Esophagus mucosa (tissue), 1 donor: Measurements from ENCODE around the gene ANKRD34B. TPM values are rescaled to one million over a fixed set of nuclear protein-coding genes. Genes with fewer than 3 reads are reported as not detected.
"Not testable (repeated sequence)": the region's sequence is repeated elsewhere in the genome, so short reads cannot be mapped to it uniquely, and the experiment has no call there.

Experiments used
- ATAC-seq: fragments of 200-7000 bp; cut with Tn5 transposase; one replicate; pipeline ENCODE4 v1.9.1; 2020
- total RNA-seq: library from RNA; stranded (reverse); gene quantifications from one replicate; pipeline ENCODE4 v1.2.4, GENCODE V29; 2023
- donor health status: DM: yes; HTN: yes; CAD: no.

Gene ANKRD34B
- not detected for total RNA-seq

DNA sequence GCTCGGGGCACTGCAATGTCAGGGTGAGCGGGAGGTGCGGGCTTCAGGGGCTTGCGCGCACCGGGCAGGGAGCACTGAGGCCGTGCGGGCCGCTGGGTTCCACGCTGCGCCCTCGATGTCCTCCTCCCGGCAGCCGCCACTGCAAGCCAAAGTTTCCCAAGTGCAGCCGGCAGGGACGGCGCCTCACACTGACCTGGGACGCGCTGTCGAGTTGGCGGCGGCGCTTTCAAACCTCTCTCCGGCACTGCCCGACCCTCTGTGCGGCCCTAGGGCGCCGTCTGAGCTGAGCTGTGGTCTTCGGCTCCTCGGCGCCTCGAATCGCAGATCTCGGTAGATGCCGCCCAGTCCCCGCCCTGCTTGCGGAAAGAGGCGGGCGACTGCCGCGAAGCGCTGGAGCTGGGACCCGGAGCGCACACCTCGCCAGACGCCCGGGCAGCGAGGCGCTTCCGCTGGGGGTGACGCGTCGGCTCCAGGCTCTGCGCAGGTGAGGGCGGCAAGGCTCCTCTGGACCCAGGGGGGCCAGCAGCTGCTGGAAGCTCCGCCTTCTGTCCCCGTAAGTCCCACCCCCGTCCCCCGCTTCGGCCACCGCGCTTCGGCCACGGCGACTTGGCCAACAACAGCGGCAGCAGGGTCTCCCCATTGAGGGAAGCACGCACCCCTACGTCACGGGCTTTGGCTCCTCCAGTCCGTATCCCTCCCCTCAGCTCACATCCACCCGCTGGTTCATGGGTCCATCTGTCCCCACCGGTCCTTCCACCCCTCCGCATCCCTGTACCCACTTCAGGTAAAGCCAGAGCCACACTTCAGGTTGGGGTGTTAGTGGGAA is at the start of gene ANKRD34B:
Gene ANKRD34B (minus strand): TSS at position 320 of the 826 bp plus-strand sequence. CDS start 10,261 bp downstream, outside the sequence.
- ATAC-seq = peak; percentile 60

DNA sequence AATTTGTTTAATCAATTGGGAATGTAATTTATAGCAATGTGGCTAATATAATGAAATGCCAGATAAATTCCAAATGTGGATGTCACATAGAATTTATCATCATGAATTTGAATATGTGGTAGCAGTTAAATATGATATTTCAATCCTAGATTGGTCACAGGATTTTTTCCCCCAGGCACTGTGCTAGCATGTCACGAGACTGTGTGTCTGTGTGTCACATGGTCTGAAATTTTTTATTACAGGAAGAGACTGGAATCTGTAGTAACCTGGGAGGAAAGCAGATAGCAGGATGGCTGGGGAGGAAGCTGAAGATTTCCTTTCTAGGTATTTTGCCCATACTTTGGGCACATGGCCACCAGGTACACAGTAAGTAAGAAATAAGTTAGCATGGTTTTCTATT is 49.0 kb upstream of the ANKRD34B start:
- ATAC-seq = no peak

DNA sequence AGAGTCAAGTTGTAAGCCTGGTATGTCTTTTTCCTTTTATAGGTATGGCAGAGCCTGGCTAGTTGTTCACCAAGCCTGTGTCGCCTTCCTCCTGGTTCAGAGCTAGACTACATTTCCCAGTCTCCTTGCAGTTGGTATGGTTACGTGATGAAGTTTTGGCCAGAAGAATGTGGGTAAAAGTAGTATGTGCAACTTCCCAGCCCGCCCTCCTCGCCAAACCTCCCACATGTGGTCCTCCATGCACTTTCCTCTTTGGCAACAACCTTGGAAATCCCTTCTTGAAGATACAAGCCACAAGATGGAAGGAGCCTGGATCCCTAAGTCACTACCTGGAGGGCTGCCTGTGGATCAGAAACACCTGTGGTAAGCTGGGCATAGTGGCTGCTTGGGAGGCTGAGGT is 48.4 kb upstream of the ANKRD34B start:
- no peak for ATAC-seq

DNA sequence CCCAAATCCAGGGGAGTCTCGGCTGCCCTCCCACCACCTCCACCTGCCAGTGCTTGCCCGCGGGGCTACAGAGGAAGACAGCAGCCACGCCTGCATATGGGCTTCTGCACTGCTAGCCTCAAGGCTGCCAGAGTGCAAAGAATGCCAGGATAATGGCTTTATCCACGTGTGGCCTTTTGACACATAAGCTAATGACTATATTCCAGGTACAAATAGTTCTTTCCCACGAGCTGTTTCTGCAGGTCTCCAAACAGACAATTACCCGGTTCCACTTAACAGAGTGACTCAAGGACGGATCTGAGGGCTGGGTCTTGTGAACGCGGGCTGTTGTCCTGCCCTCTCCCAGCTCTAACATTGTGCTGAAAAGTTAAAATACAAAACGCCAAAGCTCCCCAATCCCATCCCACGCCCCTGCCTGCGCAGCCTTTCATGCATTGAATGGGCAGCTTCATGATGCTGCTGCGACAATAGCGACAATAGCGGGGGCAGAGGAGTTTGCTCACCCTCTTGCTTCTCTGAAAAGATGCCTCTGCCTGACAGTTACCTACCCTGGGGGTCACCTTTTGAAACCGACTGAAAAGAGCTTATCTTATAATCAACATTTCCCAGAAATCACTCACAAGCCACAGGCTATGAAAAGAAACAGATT is 45.3 kb upstream of the ANKRD34B start:
- no peak for ATAC-seq

DNA sequence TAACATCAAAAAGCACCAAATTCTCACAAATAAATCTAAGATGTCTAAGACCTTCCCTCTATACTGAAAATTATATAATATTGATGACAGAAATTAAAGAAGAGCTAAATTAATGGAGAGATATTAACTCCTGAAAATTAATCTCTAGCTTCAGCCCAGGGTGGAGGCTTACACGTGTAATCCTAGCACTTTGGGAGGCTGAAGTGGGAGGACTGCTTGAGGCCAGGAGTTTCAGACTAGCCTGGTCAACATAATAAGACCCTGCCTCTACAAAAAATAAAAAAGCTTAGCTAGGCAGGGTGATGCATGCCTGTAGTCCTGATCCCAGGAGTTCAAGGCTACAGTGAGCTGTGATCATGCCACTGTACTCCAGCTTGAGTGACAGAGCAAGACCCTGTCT is 39.6 kb upstream of the ANKRD34B start:
- no peak for ATAC-seq

DNA sequence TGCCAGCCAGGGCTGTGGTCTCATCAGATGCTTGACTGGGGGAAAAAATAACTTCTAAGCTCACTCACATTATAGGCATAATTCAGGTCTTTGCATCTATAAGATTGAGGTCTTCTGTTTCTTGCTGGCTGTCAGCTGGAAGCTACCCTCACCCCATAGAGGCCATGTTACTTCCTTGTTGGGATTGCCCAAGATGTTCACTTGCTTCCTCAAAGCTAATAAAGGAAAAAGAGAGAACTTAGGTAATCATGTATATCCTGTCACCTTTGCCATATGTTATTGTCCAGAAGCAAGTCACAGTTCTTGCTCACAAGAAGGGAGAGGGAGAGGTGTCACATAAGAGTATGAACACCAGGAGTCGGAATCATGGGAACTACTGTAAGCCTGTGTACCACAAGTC is 38.7 kb upstream of the ANKRD34B start:
- no peak for ATAC-seq

DNA sequence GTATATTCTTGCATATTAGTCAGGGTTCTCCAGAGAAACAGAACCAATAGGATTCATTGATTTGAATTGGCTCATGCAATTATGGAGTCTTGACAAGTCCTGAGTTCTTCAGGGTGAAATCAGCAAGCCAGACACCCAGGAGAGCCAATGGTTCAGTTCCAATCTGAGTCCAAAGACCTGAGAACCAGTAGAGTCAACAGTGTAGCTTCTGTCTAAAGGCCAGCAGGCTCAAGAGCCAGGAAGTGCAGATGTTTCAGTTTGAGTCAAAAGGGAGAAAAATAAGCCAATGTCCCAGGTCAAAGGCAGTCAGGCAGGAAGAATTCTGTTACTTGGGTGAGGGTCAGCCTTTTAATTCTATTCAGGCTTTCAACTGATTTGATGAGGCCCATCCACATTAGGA is 37.8 kb upstream of the ANKRD34B start:
- no peak for ATAC-seq

DNA sequence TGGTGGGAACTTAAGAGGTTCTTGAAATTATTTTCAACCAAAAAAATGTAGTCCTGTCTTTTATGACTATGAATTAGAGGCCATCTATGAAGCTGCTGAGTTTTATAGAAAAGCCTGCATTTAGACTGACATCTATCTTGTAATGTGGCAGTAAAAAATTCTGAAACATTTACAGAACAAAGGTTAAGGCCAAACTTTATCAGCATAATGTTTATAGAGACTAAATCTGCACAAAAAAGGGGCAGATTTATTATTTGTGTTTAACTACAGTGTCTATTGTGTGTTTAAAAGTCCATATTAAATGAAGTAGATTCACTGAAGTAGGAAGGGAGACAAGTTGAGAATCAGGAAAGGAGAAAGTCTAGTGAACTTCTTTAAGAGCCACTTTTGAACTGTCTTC is 37.3 kb upstream of the ANKRD34B start:
- no peak for ATAC-seq

DNA sequence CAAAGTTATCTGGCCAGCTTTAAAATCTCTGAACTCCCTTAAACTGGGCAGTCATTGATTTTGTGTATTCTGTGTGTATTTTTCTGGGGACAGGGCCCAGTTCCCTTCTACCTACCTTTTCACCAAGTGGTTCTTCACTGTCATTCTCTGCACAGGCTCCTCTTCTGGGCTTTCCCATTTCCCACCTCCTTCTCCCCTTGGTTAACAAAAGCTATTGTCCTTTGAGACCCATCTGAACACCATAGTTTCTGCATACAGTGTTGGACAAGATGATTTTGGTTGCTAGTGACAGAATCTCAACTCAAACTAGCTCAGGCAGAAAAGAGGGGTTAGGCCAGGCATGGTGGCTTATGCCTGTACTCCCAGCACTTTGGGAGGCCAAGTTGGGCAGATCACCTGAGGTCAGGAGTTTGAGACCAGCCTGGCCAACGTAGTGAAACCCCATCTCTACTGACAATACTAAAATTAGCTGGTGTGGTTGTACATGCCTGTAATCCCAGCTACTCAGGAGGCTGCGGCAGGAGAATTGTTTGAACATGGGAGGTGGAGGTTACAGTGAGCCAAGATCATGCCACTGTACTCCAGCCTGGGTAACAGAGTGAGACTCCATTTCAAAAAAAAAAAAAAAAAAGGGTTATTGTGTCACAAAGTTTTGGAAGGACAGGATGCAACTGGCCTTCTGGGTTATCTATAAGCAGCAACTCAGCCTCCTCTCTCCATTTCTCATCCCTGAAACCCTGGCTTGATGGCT is 31.0 kb upstream of the ANKRD34B start:
- ATAC-seq = no peak

DNA sequence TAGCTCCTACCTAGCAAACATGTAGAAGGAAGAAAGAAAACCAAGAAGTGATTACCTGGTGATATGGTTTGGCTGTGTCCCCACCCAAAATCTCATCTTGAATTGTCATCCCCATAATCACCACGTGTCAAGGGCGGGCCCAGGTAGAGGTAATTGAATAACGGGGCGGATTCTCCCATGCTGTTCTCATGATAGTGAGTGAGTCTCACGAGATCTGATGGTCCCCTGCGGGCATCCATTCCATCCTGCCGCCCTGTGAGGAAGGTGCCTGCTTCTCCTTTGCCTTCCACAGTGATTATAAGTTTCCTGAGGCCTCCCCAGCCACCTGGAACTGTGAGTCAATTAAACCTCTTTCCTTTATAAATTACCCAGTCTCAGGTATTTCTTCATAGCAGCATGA is 27.4 kb upstream of the ANKRD34B start:
- ATAC-seq = no peak

DNA sequence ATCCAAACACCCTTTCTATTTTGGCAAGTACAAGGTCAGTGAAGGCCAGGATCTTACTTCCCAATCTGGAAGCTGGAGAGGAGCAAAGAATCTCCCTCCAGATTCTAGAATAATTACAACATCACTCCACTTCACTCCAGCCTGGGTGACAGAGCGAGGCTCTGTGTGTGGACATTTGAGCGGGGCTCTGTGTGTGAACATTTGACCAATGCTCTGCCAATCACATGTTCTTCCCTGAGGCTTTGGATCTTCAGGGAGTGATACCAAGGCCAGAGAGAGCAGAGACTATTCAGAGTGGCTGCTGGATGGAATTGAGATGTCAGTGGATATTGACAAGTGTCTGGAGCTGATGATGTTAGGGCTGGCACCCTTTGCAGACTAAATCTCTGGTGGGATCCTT is 24.7 kb upstream of the ANKRD34B start:
- no peak for ATAC-seq

DNA sequence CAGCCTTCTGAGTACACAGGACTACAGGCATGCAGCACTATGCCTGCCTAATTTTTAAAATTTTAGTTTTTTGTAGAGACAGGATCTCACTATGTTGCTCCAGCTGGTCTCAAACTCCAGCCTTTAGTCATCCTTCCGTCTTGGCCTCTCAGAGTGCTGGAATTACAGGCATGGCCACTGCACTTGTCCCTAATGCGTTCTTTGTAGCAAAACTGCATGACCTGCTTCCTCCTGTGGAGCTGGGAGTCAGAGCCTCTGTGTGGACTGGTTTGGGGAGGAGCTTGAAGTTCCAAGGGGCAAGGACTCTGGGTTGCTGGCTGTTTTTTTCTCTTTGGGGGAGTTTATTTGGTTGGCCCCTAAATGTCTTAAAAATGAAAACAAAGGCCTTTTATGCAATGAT is 22.7 kb upstream of the ANKRD34B start:
- ATAC-seq = no peak

DNA sequence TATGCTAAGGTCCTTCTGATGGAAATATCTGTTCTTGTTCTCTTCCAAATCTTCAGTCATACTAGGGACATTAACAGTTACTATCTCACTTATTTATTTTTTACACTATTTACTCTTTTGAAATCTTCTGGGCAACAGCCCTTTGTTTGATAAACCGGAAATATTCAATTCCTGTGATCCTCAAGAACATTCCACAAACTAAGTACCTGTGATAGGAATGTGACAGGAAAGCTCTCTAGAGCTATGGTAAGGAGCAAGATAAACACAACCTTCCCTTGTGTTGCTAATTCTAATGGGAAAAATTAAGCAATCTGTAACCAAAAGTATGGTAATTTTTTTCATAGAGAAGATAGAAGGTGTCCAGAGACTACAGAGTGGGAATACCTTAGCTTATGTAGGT is 22.0 kb upstream of the ANKRD34B start:
- ATAC-seq = no peak

DNA sequence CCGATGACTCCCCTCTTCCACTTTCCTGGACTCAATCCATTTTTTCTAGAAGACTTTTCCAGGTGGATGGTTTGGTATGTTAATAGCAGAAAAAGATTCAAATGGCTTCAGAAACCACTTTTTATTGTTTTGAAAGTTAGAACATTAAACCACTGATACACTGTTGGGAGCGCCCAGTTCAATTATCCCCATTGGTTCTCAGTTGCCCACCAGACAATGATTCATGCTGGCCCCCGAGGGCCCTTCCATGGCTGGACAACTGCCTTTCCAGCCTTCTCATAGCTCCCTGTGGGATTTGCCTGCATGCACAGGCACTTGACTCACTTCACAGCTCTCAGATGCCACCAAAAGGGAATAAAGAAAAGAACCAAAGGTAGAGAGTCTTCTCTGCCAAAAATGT is 21.3 kb upstream of the ANKRD34B start:
- ATAC-seq = no peak

DNA sequence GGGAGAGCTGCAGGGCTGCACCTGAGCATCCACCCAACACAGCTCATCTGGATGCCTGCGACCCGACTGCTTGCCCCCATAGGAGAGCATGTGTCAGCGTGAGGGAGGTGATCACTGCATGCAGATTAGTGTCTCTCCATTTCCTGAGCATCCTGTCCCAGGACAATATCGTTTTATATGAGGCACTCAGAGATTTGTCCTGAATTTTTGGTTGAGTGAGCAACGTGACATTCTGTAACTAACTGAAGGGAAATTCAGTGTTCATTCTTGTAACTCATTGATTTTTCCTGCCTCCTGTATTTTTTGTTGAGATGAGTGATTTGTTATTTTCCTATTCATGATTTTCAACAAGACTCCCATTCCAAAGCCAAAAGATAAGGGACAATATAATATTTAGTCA is 20.7 kb upstream of the ANKRD34B start:
- ATAC-seq = no peak

DNA sequence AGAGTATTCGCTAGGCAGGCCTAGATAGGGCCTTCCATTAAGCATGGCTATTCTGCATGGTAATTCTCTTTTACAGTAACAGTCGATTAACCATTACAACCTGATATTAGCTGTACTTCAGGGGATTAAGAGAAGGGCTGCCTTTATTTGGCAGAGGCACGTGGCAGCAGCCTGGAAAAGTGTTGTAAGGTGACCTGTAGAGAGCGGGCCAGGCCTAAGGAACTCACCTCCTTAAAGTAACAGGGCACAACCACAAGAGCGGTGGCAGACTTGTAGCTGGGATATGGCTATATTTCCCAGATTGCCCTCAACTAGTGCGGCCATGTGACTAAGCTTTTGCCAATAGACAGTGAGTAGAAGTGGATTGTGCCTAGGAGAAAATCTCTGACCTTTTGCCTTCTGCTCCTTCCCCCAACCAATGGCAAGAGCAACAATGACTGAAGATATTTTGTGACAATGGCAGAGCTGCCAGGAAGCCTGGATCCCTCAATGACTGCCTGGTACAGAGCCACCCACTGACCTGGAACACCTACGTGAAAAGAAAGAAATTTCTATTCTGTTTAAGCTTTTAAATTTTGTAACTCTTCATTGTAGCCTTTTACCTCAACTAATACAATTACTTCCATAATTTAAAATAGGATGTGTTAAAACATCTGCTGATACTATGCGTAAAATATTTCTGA is 18.9 kb upstream of the ANKRD34B start:
- no peak for ATAC-seq

DNA sequence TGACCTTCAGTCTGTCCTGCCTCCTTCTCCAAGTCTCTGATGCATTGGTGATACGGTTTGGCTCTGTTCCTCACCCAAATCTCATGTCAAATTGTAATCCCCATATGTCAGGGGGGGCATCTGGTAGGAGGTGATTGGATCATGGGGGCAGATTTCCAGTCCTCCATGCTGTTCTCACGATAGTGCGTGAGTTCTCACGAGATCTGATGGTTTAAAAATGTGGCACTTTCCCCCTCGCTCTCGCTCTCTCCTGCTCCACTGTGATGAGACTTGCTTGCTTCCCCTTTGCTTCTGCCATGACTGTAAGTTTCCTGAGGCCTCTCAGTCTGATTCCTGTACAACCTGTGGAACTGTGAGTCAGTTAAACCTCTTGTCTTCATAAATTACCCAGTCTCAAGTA is 14.7 kb upstream of the ANKRD34B start:
- no peak for ATAC-seq

DNA sequence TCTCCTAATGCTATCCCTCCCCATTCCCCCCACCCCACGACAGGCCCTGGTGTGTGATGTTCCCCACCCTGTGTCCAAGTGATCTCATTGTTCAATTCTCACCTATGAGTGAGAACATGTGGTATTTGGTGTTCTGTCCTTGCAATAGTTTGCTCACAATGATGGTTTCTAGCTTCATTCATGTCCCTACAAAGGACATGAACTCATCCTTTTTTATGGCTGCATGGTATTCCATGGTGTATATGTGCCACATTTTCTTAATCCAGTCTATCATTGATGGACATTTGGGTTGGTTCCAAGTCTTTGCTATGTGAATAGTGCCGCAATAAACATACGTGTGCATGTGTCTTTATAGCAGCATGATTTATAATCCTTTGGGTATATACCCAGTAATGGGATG is 10.2 kb upstream of the ANKRD34B start:
- ATAC-seq = not testable (repeated sequence)

DNA sequence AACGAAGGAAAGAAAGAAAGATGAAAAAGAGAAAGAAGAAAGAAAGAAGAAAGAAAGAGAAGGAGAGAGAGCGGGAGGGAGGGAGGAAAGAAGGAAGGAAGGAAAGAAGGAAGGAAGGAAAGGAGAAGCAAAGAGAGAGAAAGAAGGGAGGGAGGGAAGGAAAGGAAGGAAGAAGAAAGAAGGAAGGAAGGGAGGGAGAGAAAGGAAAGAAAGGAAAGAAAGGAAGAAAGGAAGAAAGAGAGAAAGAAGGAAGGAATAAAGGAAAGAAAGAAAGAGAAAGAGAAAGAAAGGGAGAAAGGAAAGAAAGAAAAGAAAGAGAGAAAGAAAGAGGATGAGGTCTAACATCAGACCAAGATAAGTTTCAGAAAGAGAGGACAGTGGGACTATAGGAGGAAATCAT is 9.0 kb upstream of the ANKRD34B start:
- no peak for ATAC-seq

DNA sequence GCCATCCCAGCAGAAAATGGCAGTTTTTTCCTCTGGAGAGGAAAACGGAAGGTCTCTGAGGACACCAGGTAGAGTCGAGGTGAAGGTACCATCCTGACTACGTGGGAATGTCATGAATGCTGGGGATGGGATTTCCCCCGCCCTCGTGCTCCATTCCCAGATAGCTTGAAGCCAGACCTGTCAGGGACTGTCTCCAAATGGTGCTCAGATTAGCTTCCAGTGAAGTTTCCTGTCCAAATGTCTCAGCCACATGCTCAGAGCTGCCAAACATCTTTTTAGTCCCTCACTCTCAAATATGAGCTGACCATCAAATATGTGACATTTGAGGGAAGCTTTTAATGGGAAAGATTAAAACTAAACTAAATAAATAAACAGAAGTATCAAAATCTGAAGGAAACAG is 7.6 kb upstream of the ANKRD34B start:
- ATAC-seq = no peak

DNA sequence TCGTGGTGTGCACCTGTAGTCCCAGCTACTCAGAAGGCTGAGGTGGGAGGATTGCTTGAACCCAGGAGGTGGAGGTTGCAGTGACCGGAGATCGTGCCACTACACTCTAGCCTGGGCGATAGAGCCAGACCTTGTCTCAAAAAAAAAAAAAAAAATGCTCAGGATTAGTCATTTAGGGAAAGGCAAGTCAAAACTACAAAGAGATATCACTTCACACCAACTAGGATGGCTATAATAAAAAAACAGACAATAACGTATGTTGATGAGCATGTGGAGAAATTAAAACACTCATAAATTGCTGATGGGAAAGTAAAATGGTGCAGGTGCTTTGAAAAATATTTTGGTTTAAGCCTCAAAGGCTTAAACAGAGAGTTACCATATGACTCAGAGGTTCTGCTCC is 6.3 kb upstream of the ANKRD34B start:
- ATAC-seq = no peak

DNA sequence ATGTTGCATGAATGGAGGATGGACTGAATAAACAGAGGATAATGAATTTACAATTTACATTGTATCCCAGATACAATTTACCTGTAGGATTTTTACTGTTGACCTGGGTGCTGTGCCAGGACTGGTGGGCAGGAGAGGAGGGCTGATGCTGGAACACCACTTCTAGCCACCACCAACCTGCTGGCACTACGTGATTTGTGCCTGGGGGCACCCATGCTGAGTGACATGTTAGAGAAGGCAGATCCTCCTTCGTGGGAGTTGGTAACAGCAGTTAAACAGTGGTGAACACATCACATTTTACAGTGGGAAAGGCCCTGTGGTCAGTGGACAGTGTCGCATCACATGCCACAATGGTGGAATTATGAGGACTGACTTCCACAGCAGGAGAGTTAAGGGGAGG is 3.0 kb upstream of the ANKRD34B start:
- ATAC-seq = no peak
